DMS114 treated with DMSO at 0.1 percent for 48 hours (cell line): Measurements from ENCODE around the gene FMNL1.
"Not testable (repeated sequence)": the region's sequence is repeated elsewhere in the genome, so short reads cannot be mapped to it uniquely, and the experiment has no call there.

Experiments used
- DNase-seq: peaks from one replicate; lab custom pipeline; 2025; ENCODE audit not compliant: unreplicated experiment; lab: John Stamatoyannopoulos, UW

Gene FMNL1

DNA sequence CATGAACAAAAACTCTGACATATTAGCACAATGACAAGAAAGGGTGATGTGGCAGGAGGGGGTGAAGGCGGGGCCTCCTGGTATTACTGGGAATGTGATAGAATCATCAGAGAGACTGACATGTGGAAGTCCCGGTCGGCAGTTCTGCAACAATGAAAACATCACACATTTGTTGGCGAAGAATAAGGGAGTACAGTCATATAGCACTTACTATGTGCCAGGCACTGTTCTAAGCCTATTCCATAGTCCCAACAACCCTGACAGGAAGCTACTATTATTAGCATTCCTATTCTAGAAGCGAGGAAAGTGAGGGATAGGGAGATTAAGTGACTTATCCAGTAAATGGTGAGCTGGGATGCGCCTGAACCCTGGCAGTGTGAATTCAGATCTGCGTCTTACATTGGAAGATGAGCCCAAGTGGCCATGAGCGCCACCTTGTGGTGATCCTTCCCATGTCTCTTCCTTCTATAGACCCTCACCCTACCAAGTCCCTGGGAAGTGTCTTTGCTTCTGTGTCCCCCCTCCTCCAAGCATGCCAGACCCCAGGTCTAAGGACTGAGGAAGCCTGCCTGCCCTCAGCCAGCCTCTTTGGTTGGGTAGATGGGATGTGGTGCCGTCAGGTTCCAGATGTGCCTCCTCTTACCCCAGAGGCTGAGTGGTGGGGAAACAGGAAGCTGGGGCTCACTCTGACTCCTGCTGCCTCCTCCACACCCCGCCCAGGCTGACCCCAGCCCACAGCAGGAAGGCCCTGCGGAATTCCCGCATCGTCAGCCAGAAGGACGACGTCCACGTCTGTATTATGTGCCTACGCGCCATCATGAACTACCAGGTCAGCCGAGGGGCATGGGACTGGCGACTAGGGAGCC, 14.0 kb downstream of the FMNL1 start:
- peak; percentile 31 for DNase-seq

DNA sequence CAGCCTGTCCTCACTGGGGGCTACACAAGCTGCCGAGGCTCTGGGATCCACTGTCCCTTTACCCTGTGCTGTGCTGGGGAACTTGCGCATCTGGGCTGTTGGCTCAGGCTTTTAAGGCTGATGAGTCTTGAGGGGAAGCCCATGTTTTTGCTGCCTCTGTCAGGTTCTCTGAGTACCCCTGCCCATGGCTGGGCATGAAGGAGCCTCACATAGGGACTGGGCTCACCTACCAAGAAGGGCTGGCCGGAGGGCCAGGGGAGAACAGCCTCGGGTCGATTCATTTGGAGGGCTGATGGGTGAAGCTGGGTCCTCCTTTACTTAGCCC, 14.6 kb downstream of the FMNL1 start:
- DNase-seq: no peak

GRCh38 chr17:45237686-45238085, 16.0 kb downstream of the FMNL1 start:
- DNase-seq: no peak

- no peak for DNase-seq
These were observed 16.6 kb downstream of the FMNL1 start for GRCh38 chr17:45238155-45238774.

- no peak for DNase-seq
These were observed 19.2 kb downstream of the FMNL1 start for GRCh38 chr17:45240905-45241327.

- no peak for DNase-seq
These were observed 19.8 kb downstream of the FMNL1 start for GRCh38 chr17:45241328-45242028.

GRCh38 chr17:45242029-45242414, 20.3 kb downstream of the FMNL1 start:
- no peak for DNase-seq

DNA sequence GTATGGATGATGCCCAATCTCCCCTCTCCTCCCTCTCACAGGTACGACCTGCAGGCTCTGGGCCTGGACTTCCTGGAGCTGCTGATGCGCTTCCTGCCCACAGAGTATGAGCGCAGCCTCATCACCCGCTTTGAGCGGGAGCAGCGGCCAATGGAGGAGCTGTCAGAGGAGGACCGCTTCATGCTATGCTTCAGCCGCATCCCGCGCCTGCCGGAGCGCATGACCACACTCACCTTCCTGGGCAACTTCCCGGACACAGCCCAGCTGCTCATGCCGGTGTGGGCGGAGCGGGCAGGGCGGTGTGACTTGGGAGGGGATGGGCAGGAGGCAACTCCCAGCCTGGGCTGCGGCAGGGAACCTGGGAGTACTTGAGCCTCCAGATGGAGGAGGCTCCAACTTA, 22.1 kb downstream of the FMNL1 start:
- DNase-seq: no peak

DNA sequence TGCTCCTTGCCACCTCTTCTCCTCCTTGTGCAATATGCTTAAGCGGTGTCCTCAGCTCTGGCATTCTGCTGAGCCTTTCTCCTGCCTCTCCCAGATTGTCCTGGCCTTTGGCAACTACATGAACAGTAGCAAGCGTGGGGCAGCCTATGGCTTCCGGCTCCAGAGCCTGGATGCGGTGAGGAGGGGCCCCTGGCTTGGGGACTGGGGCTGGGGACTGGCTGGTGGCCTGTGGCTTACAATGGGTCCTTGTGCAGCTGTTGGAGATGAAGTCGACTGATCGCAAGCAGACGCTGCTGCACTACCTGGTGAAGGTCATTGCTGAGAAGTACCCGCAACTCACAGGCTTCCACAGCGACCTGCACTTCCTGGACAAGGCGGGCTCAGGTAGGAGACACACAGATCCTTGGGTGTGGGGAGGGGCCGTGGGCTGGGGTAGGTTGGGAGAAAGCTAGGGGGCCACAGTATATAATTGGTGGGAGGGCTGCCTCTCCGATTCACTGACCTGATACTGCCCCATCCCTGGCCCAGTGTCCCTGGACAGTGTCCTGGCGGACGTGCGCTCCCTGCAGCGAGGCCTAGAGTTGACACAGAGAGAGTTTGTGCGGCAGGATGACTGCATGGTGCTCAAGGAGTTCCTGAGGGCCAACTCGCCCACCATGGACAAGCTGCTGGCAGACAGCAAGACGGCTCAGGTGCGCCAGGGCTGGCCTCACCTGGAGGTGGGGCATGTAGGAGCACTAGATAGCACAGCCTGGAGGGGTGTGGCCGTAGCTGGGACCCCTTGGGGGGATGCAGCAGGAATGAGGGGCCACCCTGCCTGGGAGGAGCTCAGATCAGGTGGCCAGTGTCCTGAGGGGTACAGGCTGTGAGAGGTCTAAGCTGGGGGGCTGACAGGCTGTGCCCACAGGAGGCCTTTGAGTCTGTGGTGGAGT, 23.3 kb downstream of the FMNL1 start:
- no peak for DNase-seq

DNA sequence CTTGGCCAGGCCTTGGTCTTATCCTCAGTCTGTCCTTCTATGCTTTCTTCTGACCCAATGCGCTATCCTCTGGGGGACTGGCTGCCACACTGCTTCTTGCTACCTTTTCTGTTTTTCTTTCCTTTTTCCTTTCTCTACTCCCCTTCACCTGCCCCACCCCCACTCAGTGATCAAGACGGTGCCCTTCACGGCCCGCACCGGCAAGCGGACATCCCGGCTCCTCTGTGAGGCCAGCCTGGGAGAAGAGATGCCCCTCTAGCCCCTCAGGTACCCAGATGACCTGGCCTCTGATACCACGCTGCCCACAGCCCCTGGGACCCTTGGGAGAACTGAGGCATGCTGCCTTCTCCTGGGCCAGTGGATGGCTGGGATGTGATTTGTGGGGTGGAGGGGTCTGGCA, 24.7 kb downstream of the FMNL1 start:
- DNase-seq: no peak

- no peak for DNase-seq
These were observed 25.3 kb downstream of the FMNL1 start for GRCh38 chr17:45246861-45247428.

DNA sequence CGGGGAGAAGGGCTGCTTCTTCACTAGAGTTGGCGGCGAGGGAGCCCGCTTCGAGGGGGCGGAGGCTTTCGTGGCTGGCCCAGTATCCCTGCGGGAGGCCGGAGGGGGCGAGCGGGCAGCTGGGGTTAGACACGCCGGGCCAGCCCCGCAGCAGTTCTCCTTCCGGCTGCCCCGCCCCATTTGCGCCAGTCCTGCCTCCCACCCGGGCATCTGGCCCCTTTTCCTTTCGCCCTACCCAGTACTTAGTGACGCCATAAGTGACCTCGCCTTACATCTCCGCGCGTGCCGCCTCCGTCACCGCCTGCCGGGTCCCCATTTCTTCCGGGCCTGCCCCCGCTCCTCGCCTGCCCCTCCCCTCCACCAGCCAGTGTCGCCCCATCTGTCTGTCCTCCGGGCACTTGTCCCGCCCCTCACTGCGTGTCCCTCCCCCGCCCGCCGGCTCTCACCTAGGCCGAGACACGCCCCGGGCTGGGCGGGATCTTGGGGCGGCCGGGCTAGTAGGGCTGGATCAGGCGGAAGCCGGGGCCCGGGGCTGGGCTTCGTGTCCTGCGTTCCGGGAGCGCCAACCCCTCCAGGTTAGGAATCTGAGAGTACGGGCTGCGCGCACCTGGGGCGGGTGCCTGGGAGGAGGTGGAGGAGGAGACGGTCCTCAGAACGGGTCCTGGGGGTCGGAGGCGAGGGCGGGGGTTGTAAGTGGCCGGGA, 25.9 kb downstream of the FMNL1 start:
- peak; percentile 82 for DNase-seq

GRCh38 chr17:45248132-45248957, 26.7 kb downstream of the FMNL1 start:
- no peak for DNase-seq

GRCh38 chr17:45251931-45252330, 30.2 kb downstream of the FMNL1 start:
- no peak for DNase-seq

DNA sequence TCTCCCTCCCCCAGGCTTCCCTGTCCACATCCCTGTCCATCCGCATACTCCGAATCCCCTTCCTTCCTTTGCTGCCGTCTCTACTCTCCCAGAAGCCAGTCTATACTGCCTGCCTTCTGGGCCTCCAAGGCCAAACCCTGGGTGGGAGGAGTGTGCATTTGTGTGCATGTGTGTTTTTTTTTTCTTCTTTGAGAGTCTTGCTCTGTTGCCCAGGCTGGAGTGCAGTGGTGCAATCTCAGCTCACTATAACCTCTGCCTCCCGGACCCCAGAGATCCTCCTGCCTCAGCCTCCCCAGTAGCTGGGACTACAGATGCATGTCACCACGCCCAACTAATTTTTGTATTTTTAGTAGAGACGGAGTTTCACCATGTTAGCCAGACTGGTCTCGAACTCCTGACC, 31.6 kb downstream of the FMNL1 start:
- not testable (repeated sequence) for DNase-seq

DNA sequence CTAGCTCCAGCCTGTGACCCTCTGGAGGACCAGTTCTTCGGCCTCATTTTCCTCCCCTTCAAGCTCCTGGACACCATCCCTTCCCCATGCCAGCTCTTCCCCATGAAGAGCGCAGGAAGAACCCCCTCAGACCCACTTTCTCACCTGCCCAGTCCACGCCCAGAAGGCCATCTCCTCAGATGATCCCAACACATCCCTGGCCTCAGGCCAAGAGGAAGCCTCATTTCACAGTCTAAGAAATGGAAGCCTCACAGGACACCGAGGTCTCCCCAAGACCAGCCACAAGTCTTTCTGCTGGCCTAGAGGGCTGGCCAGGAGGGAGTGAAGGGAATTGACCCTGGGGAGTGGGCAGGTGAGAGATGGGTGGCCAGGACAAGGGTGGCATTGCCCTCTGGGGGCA, 32.2 kb downstream of the FMNL1 start:
- DNase-seq: no peak

- DNase-seq: no peak
These were observed 33.7 kb downstream of the FMNL1 start for GRCh38 chr17:45255358-45255757.

DNA sequence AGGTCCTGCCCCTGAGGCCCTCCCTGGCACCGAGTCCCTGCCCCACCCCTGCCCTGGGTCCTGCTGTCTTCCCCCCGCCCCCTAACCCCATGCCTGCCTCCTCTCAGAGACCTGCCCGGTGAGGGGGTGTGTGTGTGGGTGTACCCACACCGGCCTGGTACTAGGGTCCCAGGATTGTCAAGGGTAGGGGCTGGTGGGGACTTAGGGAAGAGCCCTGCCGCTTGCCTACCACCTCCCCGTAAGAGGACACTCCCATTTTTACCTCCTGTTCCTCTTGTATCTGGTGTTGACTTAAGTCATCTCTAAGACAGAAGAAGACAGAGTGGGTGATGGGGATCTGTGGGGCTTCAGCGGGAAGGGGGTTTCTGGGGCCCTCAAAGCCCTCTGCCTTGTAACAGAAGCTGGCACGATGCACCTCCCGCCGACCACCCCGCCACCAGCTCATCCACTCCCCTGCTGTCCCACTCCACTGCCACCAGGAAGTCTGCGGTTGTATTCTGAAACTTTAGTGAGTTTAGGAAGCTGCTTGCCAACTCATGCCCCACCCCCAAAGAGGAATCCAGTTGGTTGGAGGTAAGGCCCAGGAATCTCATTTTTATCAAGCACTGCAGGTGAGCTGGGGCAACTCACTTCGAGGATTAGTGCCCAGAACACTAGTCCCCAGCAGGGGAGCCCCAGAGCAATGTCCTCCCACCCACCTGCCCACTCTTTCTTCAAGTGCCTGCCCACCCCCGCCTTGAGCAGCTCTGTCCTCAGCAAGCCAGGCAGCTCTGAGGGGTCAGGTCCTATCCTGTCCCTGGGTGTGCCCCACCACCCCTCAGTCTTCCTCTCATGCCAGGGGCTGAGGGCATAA, 34.7 kb downstream of the FMNL1 start:
- no peak for DNase-seq
